CD4-positive, alpha-beta T cell treated with Interleukin-15 for 1 hour (primary cell): ENCODE data around the gene LRRC26.
"Not testable (repeated sequence)": the region's sequence is repeated elsewhere in the genome, so short reads cannot be mapped to it uniquely, and the experiment has no call there.

Source experiments
- DNase-seq: peaks from one replicate; pipeline ENCODE4 v3.0.0-alpha.2; 2020

The LRRC26 gene

DNA sequence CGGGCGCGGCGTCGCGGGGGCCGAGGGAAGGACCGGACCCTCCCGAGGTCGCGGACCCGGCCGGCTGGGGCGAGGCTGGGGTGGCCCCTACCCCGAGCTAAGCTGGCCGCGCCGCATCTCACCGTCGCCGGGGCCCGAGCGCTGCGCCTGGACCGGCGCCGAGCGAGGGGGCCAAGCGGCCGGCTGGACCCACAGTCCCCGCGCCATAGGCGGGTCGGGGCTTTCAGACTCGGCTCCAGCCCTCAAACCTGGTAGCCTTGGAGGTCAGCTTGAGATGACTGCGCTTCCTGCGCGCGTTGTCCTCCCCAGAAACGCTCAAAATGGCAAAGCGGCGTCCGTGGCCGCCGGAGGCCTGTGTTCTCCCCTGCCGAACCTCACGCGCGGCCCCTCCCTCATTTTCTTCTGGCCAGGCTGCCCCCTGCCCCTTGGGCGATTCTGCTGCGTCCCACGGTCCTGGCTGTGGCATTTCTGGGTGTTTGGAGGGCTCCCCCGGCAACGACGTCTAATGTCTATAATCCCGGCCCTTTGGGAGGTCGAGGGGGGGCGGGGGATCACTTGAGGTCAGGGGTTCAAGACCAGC is 39.6 kb downstream of the LRRC26 start:
- DNase-seq = no peak

GRCh38 chr9:137129456-137130175 is 40.2 kb downstream of the LRRC26 start:
- peak; percentile 91 for DNase-seq

GRCh38 chr9:137128862-137129455 is 40.9 kb downstream of the LRRC26 start:
- no peak for DNase-seq

- DNase-seq = no peak
Observed at GRCh38 chr9:137128158-137128861, 41.5 kb downstream of the LRRC26 start.

DNA sequence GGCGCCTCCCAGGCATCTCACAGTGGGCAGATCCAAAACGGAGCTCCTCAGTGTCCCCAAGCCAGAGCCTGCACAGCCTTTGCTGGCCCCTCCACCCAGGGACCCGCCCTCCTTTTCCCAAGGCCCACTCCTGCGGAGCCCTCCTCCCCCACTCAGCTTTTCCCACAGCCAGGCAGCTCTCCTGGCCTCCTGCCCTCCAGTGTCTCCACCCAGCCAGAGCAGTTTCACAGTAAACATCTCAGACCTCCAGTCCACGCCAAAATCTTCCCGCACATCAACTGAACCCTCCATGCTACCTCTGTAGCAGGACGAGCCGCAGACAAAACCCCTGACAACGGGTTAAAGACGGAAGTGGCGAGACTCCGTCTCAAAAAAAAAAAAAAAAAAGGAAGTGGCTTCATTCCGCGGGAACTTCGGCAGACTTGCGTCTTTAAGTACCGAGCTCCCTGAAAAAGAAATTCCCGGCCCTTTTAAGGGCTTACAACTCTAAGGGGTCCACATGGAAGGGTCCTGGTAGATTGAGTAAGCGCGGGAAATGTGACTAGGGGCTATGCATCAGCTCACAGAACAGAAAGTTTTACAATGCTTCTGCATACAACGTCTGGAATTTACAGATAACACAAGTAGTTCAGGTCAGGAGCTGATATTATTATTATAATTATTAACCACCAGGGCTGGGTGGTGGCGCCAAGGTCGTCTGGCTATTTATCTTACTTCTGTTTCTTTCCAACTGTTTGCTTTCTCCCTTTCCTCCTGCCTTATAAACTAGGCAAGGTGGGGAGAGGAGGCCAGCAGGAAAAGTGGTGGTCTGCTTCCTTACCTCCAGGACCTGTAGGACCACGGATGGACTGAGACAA is 42.3 kb downstream of the LRRC26 start:
- peak; percentile 55 for DNase-seq

DNA sequence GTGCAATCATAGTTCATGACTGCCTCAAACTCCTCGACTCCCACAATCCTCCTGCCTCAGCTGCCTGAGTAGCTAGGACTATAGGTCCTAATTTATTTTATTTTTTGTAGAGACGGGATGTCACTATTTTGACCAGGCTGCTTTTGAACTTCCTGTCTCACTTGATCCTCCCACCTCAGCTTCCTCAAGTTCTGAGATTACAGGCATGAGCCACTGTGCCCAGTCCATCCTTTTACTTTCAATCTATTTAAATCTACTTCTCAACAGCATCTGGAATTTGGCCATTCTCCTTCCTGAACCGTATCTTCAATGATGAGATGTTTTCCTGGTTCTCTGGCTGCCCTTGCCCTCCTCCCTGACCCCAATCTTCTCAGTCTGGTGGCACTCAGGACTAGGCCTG is 43.1 kb downstream of the LRRC26 start:
- DNase-seq = no peak

DNA sequence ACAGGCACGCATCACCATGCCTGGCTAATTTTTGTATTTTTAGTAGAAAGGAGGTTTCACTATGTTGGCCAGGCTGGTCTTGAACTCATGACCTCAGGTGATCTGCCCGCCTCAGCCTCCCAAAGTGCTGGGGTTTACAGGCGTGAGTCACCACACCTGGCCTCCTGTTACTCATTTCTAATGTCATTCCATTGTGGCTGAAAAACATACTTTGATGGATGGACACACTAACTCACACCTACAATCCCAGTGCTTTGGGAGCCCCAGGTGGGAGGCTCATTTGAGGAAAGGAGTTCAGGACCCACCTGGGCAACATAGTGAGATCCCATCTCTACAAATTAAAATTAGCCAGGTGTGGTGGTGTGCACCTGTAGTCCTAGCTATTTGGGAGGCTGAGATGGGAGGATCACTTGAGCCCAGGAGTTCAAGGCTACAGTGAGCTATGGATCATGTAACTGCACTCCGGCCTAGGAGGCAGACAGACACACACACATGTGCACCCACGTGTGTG is 45.8 kb downstream of the LRRC26 start:
- not testable (repeated sequence) for DNase-seq

DNA sequence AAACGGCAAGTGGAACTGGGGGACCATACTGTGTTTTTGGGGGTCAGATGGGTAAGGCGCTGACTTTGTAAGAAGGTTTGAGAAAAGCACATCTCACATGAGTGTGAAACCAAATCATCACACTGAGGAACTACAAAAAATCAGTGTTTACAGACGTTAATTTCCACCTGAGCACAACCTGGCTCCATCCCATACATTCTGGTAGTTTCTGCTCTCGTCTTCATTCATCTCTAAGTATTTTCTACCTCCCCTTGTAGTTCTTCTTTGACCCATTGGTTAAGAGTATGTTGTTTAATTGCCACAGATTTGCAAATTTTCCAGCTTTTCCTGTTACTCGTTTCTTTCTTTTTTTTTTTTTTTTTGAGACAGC is 46.4 kb downstream of the LRRC26 start:
- DNase-seq = no peak

GRCh38 chr9:137122796-137123467 is 46.9 kb downstream of the LRRC26 start:
- DNase-seq = not testable (repeated sequence)

- DNase-seq = not testable (repeated sequence)
Observed at GRCh38 chr9:137121927-137122795, 47.7 kb downstream of the LRRC26 start.
